ENCODE measurements around the gene MYO1A. TPM values are rescaled to one million over a fixed set of nuclear protein-coding genes. Genes with fewer than 3 reads are reported as not detected.

The MYO1A gene
- total RNA-seq, 8 experiments from 2014 or later, result 0.31 to 0.67 (median 0.34) TPM; not detected in 4

DNA sequence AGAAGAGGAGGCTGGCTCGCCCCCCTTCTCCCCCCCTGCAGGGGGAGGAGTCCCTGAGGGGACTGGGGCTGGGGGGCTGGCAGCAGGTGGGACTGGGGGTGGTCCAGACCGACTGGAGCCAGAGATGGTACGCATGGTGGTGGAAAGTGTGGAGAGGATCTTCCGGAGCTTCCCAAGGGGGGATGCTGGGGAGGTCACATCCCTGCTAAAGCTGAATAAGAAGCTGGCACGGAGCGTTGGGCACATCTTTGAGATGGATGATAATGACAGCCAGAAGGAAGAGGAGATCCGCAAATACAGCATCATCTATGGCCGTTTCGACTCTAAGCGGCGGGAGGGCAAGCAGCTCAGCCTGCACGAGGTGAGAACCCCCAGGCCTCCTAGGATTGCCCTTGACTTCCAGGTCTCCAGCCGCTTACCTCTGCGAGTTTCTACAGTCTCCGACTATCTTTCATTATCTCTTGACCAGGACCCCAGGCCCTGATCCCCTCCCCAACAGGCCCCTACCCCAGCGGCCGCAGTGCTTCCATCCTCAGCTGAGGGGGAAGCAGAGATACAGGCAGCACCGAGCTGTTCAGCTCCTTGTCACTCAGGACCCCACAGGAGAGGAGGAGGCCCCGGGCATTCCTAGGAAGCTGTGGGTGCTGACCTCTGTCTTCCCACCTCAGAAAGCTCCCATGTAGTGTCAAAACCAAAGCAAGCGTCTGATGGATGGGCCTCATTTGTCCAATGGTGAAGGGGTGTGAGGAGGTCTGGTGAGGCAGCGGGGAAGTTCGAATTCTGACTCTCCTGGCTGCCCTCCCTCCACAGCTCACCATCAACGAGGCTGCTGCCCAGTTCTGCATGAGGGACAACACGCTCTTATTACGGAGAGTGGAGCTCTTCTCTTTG is 42.0 kb upstream of the MYO1A start:
- Histone ChIP-seq H3K27ac (no peak overlapping the region), H3K4me3 (no peak overlapping the region), H3K4me1 (replicated peaks in 1 of 2) (peaks cover 20 to 30% of the 10 kb centered on the region in 2 donors)
- ATAC-seq (replicated peaks in 6 of 8), result no peak
- 67 to 85% (median 77%) methylated on average over 2 to 6 of the region's 25 CpGs; no CpG with 5 or more reads in 6 of the 10 experiments for WGBS, 10 experiments
- in situ Hi-C loops (cut with MboI; ENCODE audit: low pct_unique_long_range_greater_than_20kb in 2 of 9, low sequenced_read_pairs in 9 of 9, unreplicated experiment in 9 of 9), result no loop called here

DNA sequence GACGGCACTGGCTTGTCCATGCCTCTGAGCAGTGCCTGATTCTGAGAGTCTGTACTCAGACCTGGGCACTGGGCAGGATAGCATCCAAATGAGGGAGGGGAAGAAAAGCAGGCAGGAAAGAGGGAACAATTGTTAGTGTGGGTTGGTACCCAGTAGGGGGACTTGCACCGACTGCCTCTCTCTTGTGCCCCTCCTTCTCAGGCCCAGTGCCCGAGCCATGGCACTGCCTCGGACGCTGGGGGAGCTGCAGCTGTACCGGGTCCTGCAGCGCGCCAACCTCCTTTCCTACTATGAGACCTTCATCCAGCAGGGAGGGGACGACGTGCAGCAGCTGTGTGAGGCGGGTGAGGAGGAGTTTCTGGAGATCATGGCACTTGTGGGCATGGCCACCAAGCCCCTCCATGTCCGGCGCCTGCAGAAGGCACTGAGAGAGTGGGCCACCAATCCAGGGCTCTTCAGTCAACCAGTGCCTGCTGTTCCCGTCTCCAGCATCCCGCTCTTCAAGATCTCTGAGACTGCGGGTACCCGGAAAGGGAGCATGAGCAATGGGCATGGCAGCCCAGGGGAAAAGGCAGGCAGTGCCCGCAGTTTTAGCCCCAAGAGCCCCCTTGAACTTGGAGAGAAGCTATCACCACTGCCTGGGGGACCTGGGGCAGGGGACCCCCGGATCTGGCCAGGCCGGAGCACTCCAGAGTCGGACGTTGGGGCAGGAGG is 41.2 kb upstream of the MYO1A start:
- in situ Hi-C loops (cut with MboI; ENCODE audit: low pct_unique_long_range_greater_than_20kb in 2 of 9, low sequenced_read_pairs in 9 of 9, unreplicated experiment in 9 of 9), result no loop called here
- H3K4me3 ChIP-seq, result peak overlapping the region in 2 of 5 donors; percentile 53 to 77
- WGBS, 10 experiments, result 87 to 95% methylated on average over 3 to 7 of the region's 22 CpGs; no CpG with 5 or more reads in 8 of the 10 experiments
- H3K4me1 ChIP-seq (replicated peaks in 1 of 2), result peaks cover 28 to 33% of the 10 kb centered on the region in 2 donors
- no peak for ATAC-seq (replicated peaks in 6 of 8)
- no peak overlapping the region for H3K27ac ChIP-seq

DNA sequence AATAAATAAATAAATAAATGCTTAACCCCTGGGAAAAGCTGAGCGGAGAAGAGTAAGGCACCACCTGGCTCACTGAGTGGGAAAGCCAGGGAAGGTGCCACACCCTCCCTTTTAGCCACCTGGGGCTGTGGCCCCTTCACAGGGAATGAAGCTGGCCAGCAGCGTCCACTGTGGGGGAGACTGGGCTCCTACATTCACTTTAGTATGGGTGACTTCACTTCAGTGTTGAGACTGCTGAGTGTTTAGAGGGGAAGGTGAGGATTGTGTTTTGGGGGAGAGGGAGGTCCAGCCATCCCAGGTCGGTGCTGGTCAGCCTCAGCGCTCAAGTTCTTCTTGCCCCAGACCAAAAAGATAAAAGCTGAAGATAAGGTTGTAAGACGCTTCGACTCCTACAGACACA is 40.6 kb upstream of the MYO1A start:
- Histone ChIP-seq H3K4me1 (replicated peaks in 1 of 2) (peaks cover 31 to 37% of the 10 kb centered on the region in 2 donors), H3K4me3 (peak overlapping the region; percentile 53 to 94 (median 69)), H3K27ac (no peak overlapping the region)
- in situ Hi-C loops (cut with MboI; ENCODE audit: low pct_unique_long_range_greater_than_20kb in 2 of 9, low sequenced_read_pairs in 9 of 9, unreplicated experiment in 9 of 9), result no loop called here
- WGBS, 10 experiments, result 27 to 95% (median 60%) methylated on average over 2 to 3 of the region's 6 CpGs; no CpG with 5 or more reads in 5 of the 10 experiments
- no peak for ATAC-seq (replicated peaks in 6 of 8)

- peak overlapping the region; percentile 66 to 87 for H3K27ac ChIP-seq
- 0 to 7% (median 0%) methylated on average over 1 to 11 of the region's 45 CpGs; no CpG with 5 or more reads in 3 of the 10 experiments for WGBS, 10 experiments
- in situ Hi-C loops (cut with MboI; ENCODE audit: low pct_unique_long_range_greater_than_20kb in 2 of 9, low sequenced_read_pairs in 9 of 9, unreplicated experiment in 9 of 9), result no loop called here
- peak; percentile 2 to 25 (median 12) for ATAC-seq (replicated peaks in 6 of 8)
- H3K4me1 ChIP-seq (replicated peaks in 1 of 2), result peaks cover 31 to 35% of the 10 kb centered on the region in 2 donors
- peak overlapping the region; percentile 53 to 94 (median 69) for H3K4me3 ChIP-seq
These were observed 39.6 kb upstream of the MYO1A start for GRCh38 chr12:57089271-57090245.

- Histone ChIP-seq H3K4me1 (replicated peaks in 1 of 2) (peaks cover 22 to 26% of the 10 kb centered on the region in 2 donors), H3K27ac (peak within 1 kb of the TSS; percentile 66 to 87), H3K4me3 (peak within 1 kb of the TSS; percentile 53 to 94 (median 69))
- in situ Hi-C loops (cut with MboI; ENCODE audit: low pct_unique_long_range_greater_than_20kb in 2 of 9, low sequenced_read_pairs in 9 of 9, unreplicated experiment in 9 of 9), result no loop called here
- ATAC-seq (replicated peaks in 6 of 8), result peak; percentile 45 to 82 (median 73)
- WGBS, 10 experiments, result 0 to 5% (median 1%) methylated on average over 6 to 8 of the region's 91 CpGs; no CpG with 5 or more reads in 6 of the 10 experiments
These were observed 38.7 kb upstream of the MYO1A start, which contains the start of gene NAB2 for GRCh38 chr12:57088354-57089270. NAB2 (plus strand) TSS chr12:57089114; CDS start chr12:57089272, 158 bp downstream.

DNA sequence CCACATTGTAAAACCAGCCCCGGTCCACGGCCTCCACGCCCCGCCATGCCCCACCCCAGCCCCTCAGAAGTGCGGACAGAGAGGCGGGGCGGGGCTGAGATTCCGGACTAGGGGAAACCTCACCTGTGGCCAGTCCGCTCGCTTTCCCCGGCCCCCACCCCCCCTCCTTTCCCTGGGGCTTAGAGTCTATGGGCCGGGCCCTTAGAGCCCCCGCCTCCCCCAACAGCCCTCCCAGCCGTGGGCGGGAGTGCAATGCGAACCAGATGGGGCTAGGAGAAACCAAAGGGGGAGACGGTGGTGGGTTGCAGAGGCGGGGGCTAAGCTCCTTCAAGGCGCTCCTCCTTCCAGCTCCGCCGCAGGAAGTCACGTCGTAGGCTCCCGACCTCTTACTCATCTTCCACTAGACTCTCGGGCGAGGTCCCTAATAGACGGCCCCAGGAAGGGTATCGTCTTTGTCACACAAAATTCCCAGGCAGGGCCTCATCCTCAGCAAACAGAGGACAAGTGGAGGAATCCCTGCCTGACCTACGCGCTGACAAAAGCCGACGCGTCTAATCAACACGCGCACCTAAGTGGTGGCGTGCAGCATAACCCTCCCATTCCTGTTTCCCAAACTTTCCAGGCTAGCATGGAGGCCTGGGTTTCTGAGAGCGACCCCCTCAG is 37.9 kb upstream of the MYO1A start:
- in situ Hi-C loops (cut with MboI; ENCODE audit: low pct_unique_long_range_greater_than_20kb in 2 of 9, low sequenced_read_pairs in 9 of 9, unreplicated experiment in 9 of 9), result no loop called here
- ATAC-seq (replicated peaks in 6 of 8), result peak; percentile 2 to 23 (median 8)
- Histone ChIP-seq H3K4me1 (replicated peaks in 1 of 2) (peaks cover 18 to 19% of the 10 kb centered on the region in 2 donors), H3K4me3 (peak overlapping the region; percentile 53 to 94 (median 69)), H3K27ac (peak overlapping the region; percentile 66 to 78)
- 0% methylated on average over 10 of the region's 37 CpGs; no CpG with 5 or more reads in 9 of the 10 experiments for WGBS, 10 experiments

GRCh38 chr12:57087010-57087690 is 37.2 kb upstream of the MYO1A start:
- H3K4me3 ChIP-seq, result peak overlapping the region; percentile 53 to 94 (median 69)
- ATAC-seq (replicated peaks in 6 of 8), result peak; percentile 5 to 35 (median 16)
- peak overlapping the region; percentile 17 to 78 for H3K27ac ChIP-seq
- in situ Hi-C loops (cut with MboI; ENCODE audit: low pct_unique_long_range_greater_than_20kb in 2 of 9, low sequenced_read_pairs in 9 of 9, unreplicated experiment in 9 of 9), result no loop called here
- 0 to 12% (median 5%) methylated on average over 1 to 7 of the region's 52 CpGs; no CpG with 5 or more reads in 6 of the 10 experiments for WGBS, 10 experiments
- peaks cover 17 to 19% of the 10 kb centered on the region in 2 donors for H3K4me1 ChIP-seq (replicated peaks in 1 of 2)

DNA sequence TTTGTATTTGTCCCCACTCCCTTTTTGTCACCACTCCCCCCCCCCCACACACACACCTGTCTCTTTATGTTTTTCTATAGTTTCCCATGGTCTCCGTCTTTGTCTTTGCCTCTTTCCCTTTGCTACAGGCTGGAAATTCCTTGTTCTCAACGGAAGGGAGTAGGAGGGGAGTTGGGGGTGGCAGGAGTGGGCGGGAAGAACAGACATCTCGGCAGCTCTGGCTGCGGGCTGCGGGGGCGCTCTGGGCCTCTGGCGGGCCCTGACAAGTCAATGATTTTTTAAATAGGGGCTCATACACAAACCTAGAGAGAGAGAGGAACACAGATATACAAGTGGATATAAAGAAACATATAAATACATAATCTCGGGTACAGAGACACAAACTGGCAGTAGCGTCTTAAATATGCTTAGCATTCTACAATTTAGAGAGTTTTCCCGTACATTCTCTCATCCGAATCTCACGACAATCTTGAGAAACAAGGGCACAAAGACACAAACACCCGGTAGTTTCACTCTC is 36.6 kb upstream of the MYO1A start:
- Histone ChIP-seq H3K4me3 (peak overlapping the region; percentile 53 to 94 (median 69)), H3K4me1 (replicated peaks in 1 of 2) (peaks cover 17 to 19% of the 10 kb centered on the region in 2 donors), H3K27ac (peak overlapping the region in 1 of 2 donors; percentile 78)
- peak in 4 of 8 experiments; percentile 2 to 7 (median 5) for ATAC-seq (replicated peaks in 6 of 8)
- in situ Hi-C loops (cut with MboI; ENCODE audit: low pct_unique_long_range_greater_than_20kb in 2 of 9, low sequenced_read_pairs in 9 of 9, unreplicated experiment in 9 of 9), result no loop called here
- 0 to 14% (median 7%) methylated on average over 1 to 6 of the region's 14 CpGs; no CpG with 5 or more reads in 7 of the 10 experiments for WGBS, 10 experiments

GRCh38 chr12:57085999-57086492 is 36.1 kb upstream of the MYO1A start:
- peak overlapping the region in 1 of 2 donors; percentile 28 for H3K27ac ChIP-seq
- no peak for ATAC-seq (replicated peaks in 6 of 8)
- H3K4me1 ChIP-seq (replicated peaks in 1 of 2), result peaks cover 17 to 19% of the 10 kb centered on the region in 2 donors
- 0 to 31% (median 11%) methylated on average over 2 to 10 of the region's 12 CpGs; no CpG with 5 or more reads in 3 of the 10 experiments for whole genome bisulfite sequencing, 10 experiments
- in situ Hi-C loops (cut with MboI; ENCODE audit: low pct_unique_long_range_greater_than_20kb in 2 of 9, low sequenced_read_pairs in 9 of 9, unreplicated experiment in 9 of 9), result no loop called here
- peak overlapping the region in 3 of 5 donors; percentile 53 to 94 (median 77) for H3K4me3 ChIP-seq

DNA sequence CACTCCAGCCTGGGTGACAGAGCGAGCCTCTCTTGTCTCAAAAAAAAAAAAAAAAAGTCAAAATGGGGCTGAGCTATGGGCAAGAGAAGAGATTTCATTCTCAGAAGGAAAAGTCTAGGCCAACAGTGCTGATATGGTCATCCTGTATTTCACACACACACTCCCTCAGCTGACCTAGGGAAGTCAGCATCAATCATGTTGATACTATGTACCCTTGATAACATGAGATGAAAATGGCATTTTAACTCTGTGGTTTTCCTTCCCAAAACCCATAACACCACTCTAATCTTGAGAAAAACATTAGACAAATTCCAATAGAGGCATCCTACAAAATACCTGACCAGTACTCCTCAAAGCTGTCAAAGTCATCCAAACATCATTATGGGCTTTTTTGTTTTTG is 30.9 kb upstream of the MYO1A start:
- H3K27ac ChIP-seq, result no peak overlapping the region
- peaks cover 2 to 5% of the 10 kb centered on the region in 2 donors for H3K4me1 ChIP-seq (replicated peaks in 1 of 2)
- in situ Hi-C loops (cut with MboI; ENCODE audit: low pct_unique_long_range_greater_than_20kb in 2 of 9, low sequenced_read_pairs in 9 of 9, unreplicated experiment in 9 of 9), result no loop called here
- H3K4me3 ChIP-seq, result no peak overlapping the region
- WGBS, 10 experiments, result 80 to 100% methylated on average over 1 of the region's 1 CpG; no CpG with 5 or more reads in 8 of the 10 experiments
- ATAC-seq (replicated peaks in 6 of 8), result no peak
